ENCODE results near the gene AKT2.

DNA sequence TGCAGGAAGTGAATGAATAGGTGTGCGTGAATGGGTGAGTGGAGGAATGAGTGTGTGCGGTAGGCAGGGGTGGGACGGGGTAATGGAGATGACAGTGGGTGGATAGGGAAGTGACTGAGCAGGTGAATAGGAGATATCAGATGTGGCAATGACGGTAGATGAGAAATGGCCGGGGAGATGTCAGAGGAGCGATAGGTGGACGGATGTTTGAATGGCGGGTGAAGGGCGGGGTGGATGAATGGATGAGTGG is 68.4 kb downstream of the AKT2 start:
- TF ChIP-seq CTCF (optimal IDR thresholded peaks at IDR 0.05 in 1 of 3, IDR thresholded peaks at IDR 0.05 in 1 of 3, conservative IDR thresholded peaks at IDR 0.05 in 1 of 3; ENCODE audit: extremely low read depth in 1 of 3, insufficient read depth in 2 of 3, low read length in 3 of 3) (no peak), EZH2 (IDR thresholded peaks at IDR 0.05; ENCODE audit: low read length) (no peak)

All from keratinocyte (primary cell).